ENCODE measurements around the gene GLRA2. TPM values are rescaled to one million over a fixed set of nuclear protein-coding genes. Genes with fewer than 3 reads are reported as not detected.

Gene GLRA2
- total RNA-seq, 6 experiments from 2014 or later: not detected

GRCh38 chrX:14497184-14497666 is 32.1 kb upstream of the GLRA2 start:
- Histone ChIP-seq H3K9me3 (no peaks in the 10 kb centered on the region), H3K4me1 (no peaks in the 10 kb centered on the region), H3K27ac (peak overlapping the region; percentile 9 to 48 (median 12)), H3K4me3 (peak overlapping the region; percentile 5 to 16 (median 12)), H3K36me3 (no peaks in the 10 kb centered on the region), H3K27me3 (peaks cover 0 to 3% of the 10 kb centered on the region in 2 donors)
- ATAC-seq: peak; percentile 46 to 78 (median 54)
- WGBS (ENCODE audit: insufficient coverage, low coverage, low lambda C conversion rate, missing lambda C conversion rate): 2% methylated on average over 4 of the region's 4 CpGs
- DNase-seq: no peak
- TF ChIP-seq CTCF (IDR thresholded peaks at IDR 0.05) (no peak), POLR2A (IDR thresholded peaks at IDR 0.05) (no peak)
- intact Hi-C loops (cut with DNase I): no loop called here

DNA sequence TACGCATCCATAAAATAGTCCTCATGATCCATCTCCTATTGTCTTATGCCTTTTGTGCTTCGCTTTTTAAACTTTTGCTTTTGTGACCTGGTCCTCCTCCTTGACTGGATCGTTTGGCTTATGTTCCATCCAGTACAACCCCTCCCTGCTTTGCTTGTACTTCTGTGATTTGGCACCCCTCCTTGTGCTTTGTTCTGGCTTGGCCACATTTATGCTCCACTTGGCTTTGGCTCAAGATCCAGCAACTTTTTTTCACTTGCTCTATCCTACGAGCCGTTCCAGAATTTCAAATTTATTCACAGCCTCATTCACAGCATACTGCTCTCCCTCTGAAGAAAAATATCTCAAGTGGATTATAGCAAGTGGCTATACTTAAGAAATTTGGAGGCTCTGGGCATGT is 28.0 kb upstream of the GLRA2 start:
- Histone ChIP-seq H3K4me3 (no peak overlapping the region), H3K9me3 (no peaks in the 10 kb centered on the region), H3K27me3 (peaks cover 0 to 3% of the 10 kb centered on the region in 2 donors), H3K4me1 (no peaks in the 10 kb centered on the region), H3K27ac (no peak overlapping the region), H3K36me3 (no peaks in the 10 kb centered on the region)
- 45% methylated on average over 5 of the region's 5 CpGs for WGBS (ENCODE audit: insufficient coverage, low coverage, low lambda C conversion rate, missing lambda C conversion rate)
- TF ChIP-seq POLR2A (IDR thresholded peaks at IDR 0.05) (no peak), CTCF (IDR thresholded peaks at IDR 0.05) (no peak)
- ATAC-seq (no peak), DNase-seq (no peak)
- intact Hi-C loops (cut with DNase I): no loop called here

DNA sequence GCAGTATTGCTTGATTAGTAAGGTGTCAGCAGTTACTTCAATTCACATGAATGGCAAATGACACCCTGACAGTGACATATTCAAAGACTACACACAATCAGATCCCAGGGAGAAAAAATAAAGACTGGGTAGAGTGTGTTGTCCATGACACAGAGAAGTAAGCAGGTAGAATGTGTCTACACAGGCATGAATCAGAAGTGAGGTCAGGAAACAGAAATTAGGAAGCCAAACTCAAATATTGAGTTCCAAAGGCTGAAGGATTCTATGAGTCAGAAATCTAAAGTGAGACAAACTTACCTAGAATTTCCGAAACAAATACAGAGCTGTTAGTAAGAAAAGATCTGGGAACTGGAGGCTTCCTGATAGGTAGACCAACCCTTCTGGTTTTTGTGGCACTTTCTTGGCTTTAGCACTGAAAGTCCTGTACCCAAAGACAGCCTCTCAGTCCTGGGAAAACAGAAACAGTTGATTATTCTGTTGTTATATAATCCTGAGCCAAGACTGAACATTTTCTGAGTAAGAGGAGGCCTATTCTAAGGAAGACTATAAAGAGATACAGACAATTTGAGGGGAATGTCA is 24.3 kb upstream of the GLRA2 start:
- intact Hi-C loops (cut with DNase I): no loop called here
- peak in 1 of 4 donors; percentile 83 for ATAC-seq
- Histone ChIP-seq H3K36me3 (no peaks in the 10 kb centered on the region), H3K4me1 (no peaks in the 10 kb centered on the region), H3K4me3 (no peak overlapping the region), H3K27me3 (no peaks in the 10 kb centered on the region), H3K9me3 (no peaks in the 10 kb centered on the region), H3K27ac (no peak overlapping the region)
- 36% methylated on average over 1 of the region's 1 CpG for WGBS (ENCODE audit: insufficient coverage, low coverage, low lambda C conversion rate, missing lambda C conversion rate)
- DNase-seq: no peak
- TF ChIP-seq POLR2A (IDR thresholded peaks at IDR 0.05) (no peak), CTCF (IDR thresholded peaks at IDR 0.05) (no peak)

- H3K9me3 ChIP-seq: no peaks in the 10 kb centered on the region
- no peaks in the 10 kb centered on the region for H3K36me3 ChIP-seq
- intact Hi-C loops (cut with DNase I): no loop called here
- 59% methylated on average over 1 of the region's 1 CpG for WGBS (ENCODE audit: insufficient coverage, low coverage, low lambda C conversion rate, missing lambda C conversion rate)
- H3K4me1 ChIP-seq: no peaks in the 10 kb centered on the region
- no peak overlapping the region for H3K4me3 ChIP-seq
- ATAC-seq: no peak
- no peak overlapping the region for H3K27ac ChIP-seq
- DNase-seq: no peak
- TF ChIP-seq CTCF (IDR thresholded peaks at IDR 0.05): no peak
- TF ChIP-seq POLR2A (IDR thresholded peaks at IDR 0.05): no peak
- no peaks in the 10 kb centered on the region for H3K27me3 ChIP-seq
These were observed 23.7 kb upstream of the GLRA2 start for GRCh38 chrX:14505648-14506047.

- Histone ChIP-seq H3K27ac (no peak overlapping the region), H3K4me3 (no peak overlapping the region), H3K27me3 (no peaks in the 10 kb centered on the region), H3K4me1 (no peaks in the 10 kb centered on the region), H3K36me3 (no peaks in the 10 kb centered on the region), H3K9me3 (no peaks in the 10 kb centered on the region)
- TF ChIP-seq POLR2A (IDR thresholded peaks at IDR 0.05) (no peak), CTCF (IDR thresholded peaks at IDR 0.05) (no peak)
- ATAC-seq (no peak), DNase-seq (no peak)
- intact Hi-C loops (cut with DNase I): no loop called here
These were observed 22.5 kb upstream of the GLRA2 start for GRCh38 chrX:14506866-14507265.

All from right lobe of liver (tissue), 6 donors.